HepG2 (cell line): Measurements from ENCODE around the gene RNASE13. TPM values are rescaled to one million over a fixed set of nuclear protein-coding genes. Genes with fewer than 3 reads are reported as not detected.

ENCODE experiments used
- ARNT2 ChIP-seq: sonication (generic); formaldehyde crosslinking; IDR thresholded peaks from 2 replicates; pipeline ENCODE4 v1.8.0; 2022; ENCODE audit warnings: mild to moderate bottlenecking, low read depth, missing genetic modification reagents, moderate library complexity
- ETV6 ChIP-seq: sonication (generic); formaldehyde crosslinking; conservative IDR thresholded peaks from 2 replicates; pipeline ENCODE4 v1.4.0; 2020; ENCODE audit warnings: missing genetic modification reagents
- HDAC1 ChIP-seq: sonication (generic); formaldehyde crosslinking; IDR thresholded peaks from 2 replicates; pipeline ENCODE4 v1.5.1; 2020; ENCODE audit warnings: mild to moderate bottlenecking, missing genetic modification reagents
- MIER3 ChIP-seq: IDR thresholded peaks from 2 replicates; pipeline ENCODE4 v1.6.1; 2016; ENCODE audit warnings: missing compliant biosample characterization, borderline replicate concordance
- MYNN ChIP-seq: sonication (generic); formaldehyde crosslinking; IDR thresholded peaks from 2 replicates; pipeline ENCODE4 v1.4.0; 2020; ENCODE audit warnings: mild to moderate bottlenecking, low read depth, missing genetic modification reagents
- POLR2AphosphoS5 ChIP-seq: IDR thresholded peaks from 2 replicates; pipeline ENCODE4 v1.6.1; 2012; ENCODE audit warnings: low read depth, low read length
- PRDM15 ChIP-seq: sonication (generic); formaldehyde crosslinking; IDR thresholded peaks from 2 replicates; pipeline ENCODE4 v1.4.0; 2020; ENCODE audit warnings: missing genetic modification reagents
- RARG ChIP-seq: sonication (generic); formaldehyde crosslinking; IDR thresholded peaks from 2 replicates; pipeline ENCODE4 v1.4.0; 2020; ENCODE audit warnings: low read depth, mild to moderate bottlenecking, missing genetic modification reagents
- REL ChIP-seq: sonication (generic); formaldehyde crosslinking; conservative IDR thresholded peaks from 2 replicates; pipeline ENCODE4 v1.8.0; 2022; ENCODE audit warnings: mild to moderate bottlenecking, missing genetic modification reagents, moderate library complexity
- SP4 ChIP-seq: sonication (generic); formaldehyde crosslinking; IDR thresholded peaks from 2 replicates; pipeline ENCODE4 v1.8.1; 2023; ENCODE audit warnings: mild to moderate bottlenecking, missing genetic modification reagents
- SRF ChIP-seq: IDR thresholded peaks from 2 replicates; pipeline ENCODE4 v1.6.1; 2011; ENCODE audit warnings: mild to moderate bottlenecking, low read depth, low read length, moderate library complexity
- ZBTB38 ChIP-seq: sonication (generic); formaldehyde crosslinking; IDR thresholded peaks from 2 replicates; pipeline ENCODE4 v1.5.1; 2020; ENCODE audit warnings: mild to moderate bottlenecking, missing genetic modification reagents
- ZKSCAN1 ChIP-seq: fragments of 150-350 bp; IDR thresholded peaks from 2 replicates; pipeline ENCODE4 v1.6.1; 2014; ENCODE audit warnings: low read length
- ZNF572 ChIP-seq: sonication (generic); formaldehyde crosslinking; IDR thresholded peaks from 2 replicates; pipeline ENCODE4 v1.5.1; 2020; ENCODE audit warnings: mild to moderate bottlenecking, missing genetic modification reagents
- ZNF678 ChIP-seq: sonication (generic); formaldehyde crosslinking; IDR thresholded peaks from 2 replicates; pipeline ENCODE4 v1.4.0; 2020; ENCODE audit warnings: mild to moderate bottlenecking, missing genetic modification reagents
- ZNF724P ChIP-seq: sonication (generic); formaldehyde crosslinking; IDR thresholded peaks from 2 replicates; pipeline ENCODE4 v1.8.0; 2022; ENCODE audit warnings: missing genetic modification reagents, borderline replicate concordance
- polyA plus RNA-seq, 8 experiments: library from polyadenylated mRNA; depleted of rRNA in 3 of 8; stranded (reverse) in 7 of 8; unstranded in 1 of 8; fragments of >200 nt; fragmentation: Illumina TruSeq in 4 of 8; extraction: Trizol in 4 of 8; gene quantifications; 2 replicates each; pipeline versions ENCODE4 v1.2.1 to v1.2.3, GENCODE V29; 2011 to 2016; ENCODE audit warnings: low read depth in 4 of 8, missing spikeins in 1 of 8, mixed read lengths in 1 of 8; ENCODE audit not compliant: insufficient read depth in 1 of 8
- total RNA-seq, 5 experiments: library from RNA; depleted of rRNA; stranded (reverse); fragments of >200 nt; fragmentation: Illumina TruSeq; extraction: Trizol; gene quantifications; 2 replicates each; pipeline ENCODE4 v1.2.3, GENCODE V29; 2016; ENCODE audit warnings: low read depth in 1 of 5
- TF ChIP-seq, protein P1 (sequence below), 2 experiments: sonication (generic) in 1 of 2; formaldehyde crosslinking in 1 of 2; IDR thresholded peaks; 2 replicates each; pipeline versions ENCODE4 v1.4.0 to v1.6.1; 2016 to 2020; ENCODE audit warnings: borderline replicate concordance in 1 of 2, low read depth in 1 of 2, mild to moderate bottlenecking in 1 of 2, missing genetic modification reagents in 1 of 2
- TF ChIP-seq, protein P2 (sequence below): IDR thresholded peaks from 2 replicates; pipeline ENCODE4 v1.6.1; 2016; ENCODE audit warnings: low read depth, borderline replicate concordance
- TF ChIP-seq, protein P3 (sequence below): sonication (generic); formaldehyde crosslinking; IDR thresholded peaks from 2 replicates; pipeline ENCODE4 v1.8.1; 2023; ENCODE audit warnings: mild to moderate bottlenecking, missing genetic modification reagents
- TF ChIP-seq, protein P4 (sequence below): sonication (generic); formaldehyde crosslinking; IDR thresholded peaks from 2 replicates; pipeline ENCODE4 v1.8.1; 2023; ENCODE audit warnings: mild to moderate bottlenecking, moderate library complexity, missing genetic modification reagents

The RNASE13 gene
- total and polyA plus RNA-seq, 2 of the 13 experiments (the other 11 are each of a cell fraction or from before 2014, with no cell fraction given) = 1.0 TPM; not detected in 1

DNA sequence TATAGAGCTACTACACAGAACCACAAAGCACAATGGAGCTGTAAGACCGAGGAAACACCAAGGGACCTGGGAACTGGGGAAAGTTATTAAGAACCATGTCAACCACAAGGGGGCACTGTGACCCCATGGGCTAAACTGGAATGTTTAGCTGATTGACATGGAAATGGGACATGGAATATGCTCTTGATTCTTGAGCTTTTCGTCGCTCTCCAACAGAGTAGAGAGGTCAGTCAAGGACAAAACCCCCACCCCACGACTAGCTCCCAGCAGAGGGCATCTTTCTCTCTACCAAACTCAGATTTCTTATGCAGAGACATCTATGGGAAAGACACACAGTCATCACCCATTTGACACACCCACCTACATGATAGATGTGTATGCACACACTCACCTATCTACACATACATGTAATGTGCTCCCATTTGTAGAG is 19.8 kb downstream of the RNASE13 start (continued):
- TF ChIP-seq REL (CRISPR knock-in tag) (no peak), ZNF678 (CRISPR knock-in tag) (no peak), SP4 (CRISPR knock-in tag) (no peak), ZBTB38 (CRISPR knock-in tag) (peak; percentile 32; the same call in 1 of the 2 replicates), PRDM15 (CRISPR knock-in tag) (no peak), ETV6 (CRISPR knock-in tag) (no peak), ZNF724P (CRISPR knock-in tag) (0 out of 2 replicates have a peak, but pooled peaks have one; percentile 63), HDAC1 (CRISPR knock-in tag) (no peak), ARNT2 (CRISPR knock-in tag) (0 out of 2 replicates have a peak, but pooled peaks have one; percentile 52), RARG (CRISPR knock-in tag) (no peak), ZNF572 (CRISPR knock-in tag) (no peak), POLR2AphosphoS5 (no peak), MIER3 (CRISPR knock-in tag) (peak; percentile 57; the same call in 1 of the 2 replicates), MYNN (no peak), SRF (no peak), ZKSCAN1 (no peak)
- TF ChIP-seq, protein P1, sequence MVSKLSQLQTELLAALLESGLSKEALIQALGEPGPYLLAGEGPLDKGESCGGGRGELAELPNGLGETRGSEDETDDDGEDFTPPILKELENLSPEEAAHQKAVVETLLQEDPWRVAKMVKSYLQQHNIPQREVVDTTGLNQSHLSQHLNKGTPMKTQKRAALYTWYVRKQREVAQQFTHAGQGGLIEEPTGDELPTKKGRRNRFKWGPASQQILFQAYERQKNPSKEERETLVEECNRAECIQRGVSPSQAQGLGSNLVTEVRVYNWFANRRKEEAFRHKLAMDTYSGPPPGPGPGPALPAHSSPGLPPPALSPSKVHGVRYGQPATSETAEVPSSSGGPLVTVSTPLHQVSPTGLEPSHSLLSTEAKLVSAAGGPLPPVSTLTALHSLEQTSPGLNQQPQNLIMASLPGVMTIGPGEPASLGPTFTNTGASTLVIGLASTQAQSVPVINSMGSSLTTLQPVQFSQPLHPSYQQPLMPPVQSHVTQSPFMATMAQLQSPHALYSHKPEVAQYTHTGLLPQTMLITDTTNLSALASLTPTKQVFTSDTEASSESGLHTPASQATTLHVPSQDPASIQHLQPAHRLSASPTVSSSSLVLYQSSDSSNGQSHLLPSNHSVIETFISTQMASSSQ (IDR thresholded peaks at IDR 0.05; ENCODE audit: low read depth) = no peak
- TF ChIP-seq, protein P1 (CRISPR knock-in tag; IDR thresholded peaks at IDR 0.05; ENCODE audit: borderline replicate concordance) = no peak
- TF ChIP-seq, protein P2, sequence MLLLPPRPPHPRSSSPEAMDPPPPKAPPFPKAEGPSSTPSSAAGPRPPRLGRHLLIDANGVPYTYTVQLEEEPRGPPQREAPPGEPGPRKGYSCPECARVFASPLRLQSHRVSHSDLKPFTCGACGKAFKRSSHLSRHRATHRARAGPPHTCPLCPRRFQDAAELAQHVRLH (CRISPR knock-in tag) = peak; percentile 82; the same call in 1 of the 2 replicates
- TF ChIP-seq, protein P3, sequence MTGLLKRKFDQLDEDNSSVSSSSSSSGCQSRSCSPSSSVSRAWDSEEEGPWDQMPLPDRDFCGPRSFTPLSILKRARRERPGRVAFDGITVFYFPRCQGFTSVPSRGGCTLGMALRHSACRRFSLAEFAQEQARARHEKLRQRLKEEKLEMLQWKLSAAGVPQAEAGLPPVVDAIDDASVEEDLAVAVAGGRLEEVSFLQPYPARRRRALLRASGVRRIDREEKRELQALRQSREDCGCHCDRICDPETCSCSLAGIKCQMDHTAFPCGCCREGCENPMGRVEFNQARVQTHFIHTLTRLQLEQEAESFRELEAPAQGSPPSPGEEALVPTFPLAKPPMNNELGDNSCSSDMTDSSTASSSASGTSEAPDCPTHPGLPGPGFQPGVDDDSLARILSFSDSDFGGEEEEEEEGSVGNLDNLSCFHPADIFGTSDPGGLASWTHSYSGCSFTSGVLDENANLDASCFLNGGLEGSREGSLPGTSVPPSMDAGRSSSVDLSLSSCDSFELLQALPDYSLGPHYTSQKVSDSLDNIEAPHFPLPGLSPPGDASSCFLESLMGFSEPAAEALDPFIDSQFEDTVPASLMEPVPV (CRISPR knock-in tag) = no peak
- TF ChIP-seq, protein P4, sequence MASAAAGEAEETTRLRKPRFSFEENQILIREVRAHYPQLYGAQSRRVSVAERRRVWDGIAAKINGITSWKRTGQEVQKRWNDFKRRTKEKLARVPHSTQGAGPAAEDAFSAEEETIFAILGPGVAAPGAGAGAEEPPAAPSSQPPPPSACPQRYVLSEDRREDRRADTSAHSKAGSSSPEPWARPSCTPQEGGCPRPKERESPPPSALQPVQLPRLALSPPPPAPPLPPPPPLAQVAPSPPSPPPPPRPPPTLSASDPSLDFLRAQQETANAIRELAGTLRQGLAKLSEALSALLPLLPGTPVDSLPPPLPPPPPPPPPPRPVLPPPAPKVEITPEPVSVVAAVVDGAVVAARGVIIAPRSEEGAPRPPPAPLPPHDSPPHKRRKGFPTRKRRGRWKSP (CRISPR knock-in tag) = no peak
